ENCODE data around the gene MPHOSPH6.
A peak's percentile ranks its signal among the peaks of the same experiment; 100 is the strongest.

The MPHOSPH6 gene

DNA sequence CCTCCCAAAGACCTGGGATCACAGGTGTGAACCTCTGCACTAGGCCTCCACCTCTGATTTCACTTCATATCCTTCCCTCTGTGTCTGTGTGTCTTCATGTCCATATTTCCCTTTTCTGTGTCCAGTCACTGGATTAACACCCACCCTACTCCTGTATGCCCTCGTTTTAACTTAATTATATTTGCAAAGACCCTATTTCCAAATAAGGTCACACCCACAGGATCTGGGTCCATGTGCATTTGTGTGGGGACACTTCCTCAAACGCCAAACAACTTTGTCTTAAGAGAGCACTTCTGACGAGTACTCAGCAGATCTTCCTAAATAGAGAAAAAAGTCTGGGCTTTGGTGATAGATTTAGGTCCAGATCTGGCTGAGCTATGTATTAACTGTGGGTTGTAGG, 56.3 kb downstream of the MPHOSPH6 start:
- no peak for DNase-seq

DNA sequence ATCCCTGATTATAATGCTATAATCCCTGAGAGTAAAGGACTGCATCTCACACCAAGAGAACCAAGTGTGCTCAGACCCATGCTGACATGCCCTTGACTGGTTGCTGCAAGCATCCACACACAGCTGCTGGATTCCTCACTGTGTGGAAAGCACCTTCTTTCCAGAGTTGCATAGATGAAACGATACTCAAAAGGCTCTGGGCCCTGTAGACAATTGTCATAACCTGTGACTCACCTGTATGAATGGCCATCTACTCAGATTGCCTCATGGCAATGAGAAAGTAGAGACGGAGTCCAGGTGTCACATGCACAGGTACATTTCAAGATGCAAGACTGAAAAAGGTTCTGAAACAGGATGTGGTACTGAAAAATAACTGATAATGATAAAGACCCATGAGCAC, 58.1 kb downstream of the MPHOSPH6 start:
- DNase-seq, result no peak

DNA sequence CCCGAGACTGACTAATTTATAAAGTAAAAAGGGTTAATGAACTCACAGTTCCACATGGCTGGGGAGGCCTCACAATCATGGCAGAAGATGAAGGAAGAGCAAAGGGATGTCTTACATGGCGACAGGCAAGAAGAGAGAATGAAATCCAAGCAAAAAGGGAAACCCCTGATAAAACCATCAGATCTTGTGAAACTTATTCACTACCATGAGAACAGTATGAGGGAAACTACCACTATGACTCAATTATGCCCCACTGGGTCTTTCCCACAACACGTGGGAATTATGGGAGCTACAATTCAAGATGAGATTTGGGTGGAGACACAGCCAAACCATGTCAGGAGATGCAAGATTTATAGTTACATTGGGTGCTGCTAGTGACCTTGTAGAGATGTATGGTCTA, 60.8 kb downstream of the MPHOSPH6 start:
- peak; percentile 42 for DNase-seq

DNA sequence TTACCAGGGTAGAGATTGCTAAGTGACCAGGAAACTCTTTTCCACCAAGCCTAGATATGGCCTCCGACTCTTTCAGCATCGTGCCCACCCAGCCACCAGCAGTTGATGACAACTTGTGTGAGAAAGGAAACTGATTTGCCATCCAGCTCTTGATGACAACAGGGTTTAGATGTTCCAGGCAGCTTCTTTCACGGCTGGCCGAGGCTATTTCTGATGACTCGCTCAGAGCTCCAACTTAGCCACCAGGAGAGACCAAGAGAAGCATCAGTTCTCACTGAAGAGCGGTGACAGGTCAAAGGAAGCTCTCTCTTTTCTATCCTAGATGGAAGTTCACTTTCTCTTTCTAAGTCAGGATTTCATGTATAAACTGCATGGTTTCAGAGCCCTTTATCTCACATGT, 61.2 kb downstream of the MPHOSPH6 start:
- DNase-seq, result peak; percentile 10

DNA sequence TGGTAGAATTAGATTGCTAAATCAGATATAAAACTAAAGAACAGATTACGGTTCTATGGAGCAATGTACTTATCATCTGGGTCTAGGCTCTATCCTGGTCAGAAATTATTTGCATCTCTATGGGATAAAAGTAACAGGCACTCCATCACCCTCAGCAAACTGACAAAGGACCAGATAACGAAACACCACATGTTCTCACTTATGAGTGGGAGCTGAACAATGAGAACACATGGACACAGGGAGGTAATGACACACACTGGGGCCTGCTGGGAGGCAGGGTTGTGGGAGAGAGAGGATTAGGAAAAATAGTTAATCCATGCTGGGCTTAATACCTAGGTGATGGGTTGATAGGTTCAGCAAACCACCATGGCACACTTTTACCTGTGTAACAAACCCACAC, 61.9 kb downstream of the MPHOSPH6 start:
- DNase-seq, result no peak

DNA sequence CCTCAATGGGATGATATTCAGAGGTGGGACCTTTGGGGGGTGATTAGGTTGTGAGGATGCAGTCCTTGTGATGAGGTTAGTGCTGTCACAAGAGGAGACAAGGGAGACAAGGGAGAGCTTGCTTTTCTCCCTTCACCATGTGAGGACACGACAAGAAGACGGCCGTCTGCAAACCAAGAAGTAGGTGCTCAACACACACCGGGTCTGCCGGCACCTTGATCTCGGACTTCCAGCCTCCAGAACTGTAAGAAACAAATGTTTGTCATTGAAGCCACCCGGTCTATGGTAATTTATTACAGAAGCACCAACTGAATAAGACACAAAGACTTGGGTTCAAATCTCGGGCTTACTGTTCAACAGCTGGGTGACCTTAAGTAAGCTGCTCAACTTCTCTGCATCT, 64.9 kb downstream of the MPHOSPH6 start:
- no peak for DNase-seq
